Measurements from ENCODE around the gene MYOM1.
A peak's percentile ranks its signal among the peaks of the same experiment; 100 is the strongest.
"Not testable (repeated sequence)": the region's sequence is repeated elsewhere in the genome, so short reads cannot be mapped to it uniquely, and the experiment has no call there.

MYOM1 gene

GRCh38 chr18:3248658-3249359 is 29.0 kb upstream of the MYOM1 start:
- no peak for DNase-seq

- DNase-seq: no peak
Measured at GRCh38 chr18:3248062-3248657, 28.4 kb upstream of the MYOM1 start.

- peak; percentile 76 for DNase-seq
Measured at GRCh38 chr18:3247240-3248061, 27.7 kb upstream of the MYOM1 start, which contains the start of gene MYL12A. TSS of gene MYL12A (plus strand) at chr18:3247801. CDS start at chr18:3253248, 5,447 bp downstream.

- no peak for DNase-seq
Measured at GRCh38 chr18:3246635-3247239, 27.0 kb upstream of the MYOM1 start.

GRCh38 chr18:3245853-3246634 is 26.3 kb upstream of the MYOM1 start:
- DNase-seq: peak; percentile 60

GRCh38 chr18:3245185-3245564 is 25.4 kb upstream of the MYOM1 start:
- DNase-seq: no peak

DNA sequence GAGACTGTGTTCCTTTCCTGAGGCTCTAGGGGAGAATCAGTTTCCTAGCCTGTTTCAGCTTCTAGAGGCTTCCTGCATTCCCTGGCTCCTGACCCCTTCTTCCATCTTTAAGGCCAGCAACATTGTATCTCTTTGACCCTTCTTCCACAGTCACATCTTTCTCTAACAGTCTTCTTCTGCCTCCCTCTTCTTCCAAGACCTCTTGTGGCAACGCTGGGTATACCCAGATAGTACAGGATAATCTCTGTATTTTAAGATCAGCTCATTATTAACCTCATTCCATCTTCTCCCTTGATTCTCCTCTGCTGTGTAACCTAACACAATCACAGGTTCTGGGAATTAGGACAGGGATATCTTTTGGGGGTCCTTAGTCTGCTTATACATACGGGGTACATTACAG is 19.0 kb upstream of the MYOM1 start:
- no peak for DNase-seq

DNA sequence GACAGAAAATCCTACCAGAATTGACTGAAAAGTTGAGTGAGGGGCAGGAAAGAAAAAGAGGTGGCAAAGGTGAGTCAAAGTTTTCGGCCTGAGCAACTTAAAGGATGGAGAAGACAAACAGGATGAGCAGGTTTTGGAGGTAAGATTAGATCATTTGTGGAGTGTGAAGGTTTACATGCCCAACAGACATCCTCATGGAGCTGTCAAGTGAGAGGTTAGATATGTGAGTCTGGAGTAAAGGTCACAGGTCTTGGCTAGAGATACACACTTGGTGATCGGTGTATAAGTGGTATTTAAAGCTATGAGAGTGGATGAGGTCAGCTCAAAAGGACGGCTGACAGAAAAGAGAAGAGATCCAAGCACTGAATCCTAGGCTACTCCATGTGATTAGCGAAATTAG is 16.7 kb upstream of the MYOM1 start:
- DNase-seq: no peak

DNA sequence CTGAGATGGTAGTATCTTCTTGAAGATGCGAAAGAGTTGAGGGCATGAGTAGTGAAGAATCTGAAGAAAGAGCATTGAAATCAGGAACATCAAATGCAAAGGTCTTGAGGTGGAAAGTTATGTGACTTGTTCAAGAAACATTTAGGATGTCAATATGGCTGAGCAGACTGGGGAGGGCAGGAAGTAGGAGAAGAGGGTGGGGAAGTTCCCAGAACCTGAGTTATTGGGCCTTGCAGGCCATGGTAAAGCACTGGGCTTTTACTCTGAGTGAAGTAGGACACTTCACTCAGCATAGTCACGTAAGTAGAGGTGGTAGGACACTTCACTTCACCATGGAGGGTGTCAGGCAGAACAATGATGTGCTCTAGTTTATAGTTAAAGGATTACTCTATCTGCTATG is 16.1 kb upstream of the MYOM1 start:
- DNase-seq: no peak

GRCh38 chr18:3234457-3234856 is 14.7 kb upstream of the MYOM1 start:
- DNase-seq: no peak

DNA sequence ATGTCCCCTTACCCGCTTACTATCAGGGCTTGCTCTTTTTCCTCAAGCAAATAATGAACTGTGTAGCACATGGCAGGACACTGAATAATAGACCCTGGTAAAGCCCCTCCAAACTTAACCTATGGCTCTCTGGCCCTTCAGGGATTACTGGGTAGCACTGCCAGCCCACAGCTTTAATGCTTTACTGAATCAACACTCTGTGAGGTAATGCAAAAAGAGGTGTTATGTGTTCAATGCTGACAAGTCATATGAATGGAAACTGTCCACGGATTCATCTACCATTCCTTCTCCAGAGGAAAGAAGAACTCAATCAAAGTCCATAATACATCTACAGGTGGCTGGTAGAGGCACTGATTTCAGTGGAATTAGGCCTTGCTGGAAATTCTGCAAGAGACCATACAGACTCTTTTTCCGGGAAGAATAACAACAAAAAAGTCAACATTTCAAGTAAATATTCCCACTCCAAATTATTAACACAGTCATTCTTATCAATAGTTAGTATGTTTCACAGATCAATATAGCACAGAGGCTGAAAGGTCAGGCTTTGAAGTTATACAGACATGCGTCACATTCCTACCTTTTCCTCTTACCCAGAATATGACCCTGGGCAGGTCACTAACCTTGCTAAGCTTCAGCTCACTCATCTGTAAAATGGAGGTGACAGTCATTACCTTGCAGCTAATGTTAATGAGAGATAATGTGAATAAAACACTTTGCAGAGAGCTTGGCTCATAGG is 13.8 kb upstream of the MYOM1 start:
- no peak for DNase-seq

GRCh38 chr18:3233004-3233403 is 13.2 kb upstream of the MYOM1 start:
- no peak for DNase-seq

- DNase-seq: no peak
Measured at GRCh38 chr18:3230401-3231334, 10.9 kb upstream of the MYOM1 start.

- DNase-seq: no peak
Measured at GRCh38 chr18:3226048-3226447, 6.3 kb upstream of the MYOM1 start.

DNA sequence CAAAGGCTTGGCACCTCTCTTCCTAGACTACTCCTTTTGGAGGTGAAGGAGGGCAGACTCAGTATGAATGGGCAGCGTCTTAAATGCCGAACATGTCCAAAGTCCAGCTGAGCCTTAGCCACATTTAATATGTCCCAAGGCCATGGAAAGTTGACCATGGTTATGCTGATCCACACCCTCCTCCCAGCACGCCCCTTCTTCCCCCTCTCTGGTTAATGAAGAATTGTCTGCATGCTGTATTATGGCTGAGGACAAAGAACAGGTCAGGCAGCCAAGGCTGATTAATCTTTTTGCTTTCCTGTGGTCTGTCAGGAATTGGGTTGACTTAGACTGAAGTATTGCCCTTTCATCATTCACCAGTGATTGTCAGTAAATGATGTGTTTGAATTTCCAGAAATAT is 5.8 kb upstream of the MYOM1 start:
- no peak for DNase-seq

DNA sequence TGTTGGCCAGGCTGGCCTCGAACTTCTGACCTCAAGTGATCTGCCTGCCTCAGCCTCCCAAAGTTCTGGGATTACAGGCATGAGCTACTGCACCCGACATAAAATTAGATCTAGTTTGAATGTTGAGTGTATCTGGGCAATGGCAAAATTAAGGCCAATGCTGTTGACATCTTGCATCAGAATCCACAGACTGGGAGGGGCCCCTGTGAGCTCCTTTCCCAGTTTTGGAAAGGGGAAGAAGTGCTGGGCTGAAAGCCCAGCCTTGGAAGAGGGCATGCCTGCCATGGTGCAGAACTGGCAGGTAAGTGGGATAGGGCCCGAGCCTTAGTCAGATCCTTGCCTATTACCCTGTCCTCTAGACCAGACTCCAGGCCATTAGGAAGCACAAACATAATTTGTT is 4.5 kb upstream of the MYOM1 start:
- no peak for DNase-seq

GRCh38 chr18:3223356-3223755 is 3.6 kb upstream of the MYOM1 start:
- DNase-seq: no peak

DNA sequence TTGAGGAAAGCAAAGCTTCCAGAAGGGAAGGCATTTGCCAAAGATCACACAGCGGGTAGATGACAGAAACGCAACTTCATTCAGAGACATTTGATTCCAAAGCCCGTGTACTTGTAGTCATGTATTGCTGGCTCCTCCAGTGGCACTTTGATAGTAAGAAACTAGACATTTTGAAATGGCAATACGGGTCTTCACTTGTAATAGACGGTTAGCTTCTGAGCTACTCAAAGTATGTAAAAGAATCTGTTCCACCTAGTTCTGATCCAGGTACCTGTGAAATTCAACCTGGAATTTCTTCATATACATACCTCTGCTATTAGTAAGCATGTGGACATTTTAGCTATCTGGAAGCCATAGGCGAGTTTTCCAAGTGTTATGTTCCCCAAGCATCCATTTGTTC is 1.7 kb upstream of the MYOM1 start:
- DNase-seq: no peak

- DNase-seq: not testable (repeated sequence)
Measured at GRCh38 chr18:3220868-3221267, 1.1 kb upstream of the MYOM1 start.

GRCh38 chr18:3219241-3219630 is 532 bp downstream of the MYOM1 start:
- no peak for DNase-seq

- no peak for DNase-seq
Measured at GRCh38 chr18:3218819-3219218, 949 bp downstream of the MYOM1 start.
